ENCODE results near the gene FGD4.
"Not testable (repeated sequence)": the region's sequence is repeated elsewhere in the genome, so short reads cannot be mapped to it uniquely, and the experiment has no call there.

The FGD4 gene

GRCh38 chr12:32499048-32499447, 99.7 kb downstream of the FGD4 start:
- peak; percentile 57 for DNase-seq

GRCh38 chr12:32501835-32502333, 102.5 kb downstream of the FGD4 start:
- DNase-seq, result peak; percentile 83

- DNase-seq, result no peak
These were observed 103.5 kb downstream of the FGD4 start for GRCh38 chr12:32502693-32503502.

GRCh38 chr12:32503730-32504129, 104.4 kb downstream of the FGD4 start:
- DNase-seq, result no peak

- no peak for DNase-seq
These were observed 105.2 kb downstream of the FGD4 start for GRCh38 chr12:32504591-32504990.

- DNase-seq, result no peak
These were observed 105.9 kb downstream of the FGD4 start for GRCh38 chr12:32505067-32505945.

GRCh38 chr12:32507096-32507941, 108.0 kb downstream of the FGD4 start:
- DNase-seq, result not testable (repeated sequence)

- DNase-seq, result no peak
These were observed 108.6 kb downstream of the FGD4 start for GRCh38 chr12:32507942-32508320.

GRCh38 chr12:32508626-32509025, 109.3 kb downstream of the FGD4 start:
- no peak for DNase-seq

GRCh38 chr12:32509328-32510091, 110.2 kb downstream of the FGD4 start:
- no peak for DNase-seq

GRCh38 chr12:32511976-32512375, 112.6 kb downstream of the FGD4 start:
- DNase-seq, result not testable (repeated sequence)

- no peak for DNase-seq
These were observed 113.0 kb downstream of the FGD4 start for GRCh38 chr12:32512379-32512778.

- DNase-seq, result no peak
These were observed 113.6 kb downstream of the FGD4 start for GRCh38 chr12:32512910-32513309.

- DNase-seq, result no peak
These were observed 115.9 kb downstream of the FGD4 start for GRCh38 chr12:32515137-32515873.

GRCh38 chr12:32516230-32516629, 116.9 kb downstream of the FGD4 start:
- DNase-seq, result no peak

GRCh38 chr12:32517966-32518365, 118.6 kb downstream of the FGD4 start:
- DNase-seq, result no peak

GRCh38 chr12:32519047-32519446, 119.7 kb downstream of the FGD4 start:
- DNase-seq, result no peak

- no peak for DNase-seq
These were observed 123.2 kb downstream of the FGD4 start for GRCh38 chr12:32522331-32523221.

- not testable (repeated sequence) for DNase-seq
These were observed 126.4 kb downstream of the FGD4 start for GRCh38 chr12:32525802-32526201.

GRCh38 chr12:32526343-32526742, 127.0 kb downstream of the FGD4 start:
- DNase-seq, result not testable (repeated sequence)

Measured in NCI-H2227 treated with DMSO at 0.1 percent for 48 hours (cell line).